C4-2B (cell line): ENCODE measurements around the gene TEX9.

Experiments
- CTCF ChIP-seq: fragments of 450-650 bp; conservative IDR thresholded peaks from 2 replicates; pipeline ENCODE4 v1.5.1; 2017; ENCODE audit warnings: mild to moderate bottlenecking
- ZFX ChIP-seq: fragments of 450-650 bp; IDR thresholded peaks from 2 replicates; pipeline ENCODE4 v1.6.1; 2017

- TF ChIP-seq CTCF: no peak
- no peak for TF ChIP-seq ZFX
These were observed 60.8 kb downstream of the TEX9 start for GRCh38 chr15:56425976-56426375.
